ENCODE results near the gene MRPL55. TPM values are rescaled to one million over a fixed set of nuclear protein-coding genes. Genes with fewer than 3 reads are reported as not detected.

MRPL55 gene
- total and polyA plus RNA-seq, 2 of the 13 experiments (the other 11 are each of a cell fraction or from before 2014, with no cell fraction given) = 58.6 to 92.9 TPM

GRCh38 chr1:228101994-228102790 lies 6.9 kb downstream of the MRPL55 start (continued):
- TF ChIP-seq LRRFIP1 (CRISPR knock-in tag; conservative IDR thresholded peaks at IDR 0.05) = no peak
- no peak for TF ChIP-seq TOPORS (CRISPR knock-in tag; IDR thresholded peaks at IDR 0.05)
- TF ChIP-seq GABPB1 (CRISPR knock-in tag; IDR thresholded peaks at IDR 0.05) = peak; percentile 25; the same call in 1 of the 2 replicates
- TF ChIP-seq NFAT5 (CRISPR knock-in tag; IDR thresholded peaks at IDR 0.05) = no peak
- TF ChIP-seq CCAR2 (optimal IDR thresholded peaks at IDR 0.05; ENCODE audit: low read depth, low read length) = no peak
- peak; percentile 46 for TF ChIP-seq YY1 (IDR thresholded peaks at IDR 0.05; ENCODE audit: insufficient read depth, insufficient replicate concordance, low read depth, low read length)
- no peak for TF ChIP-seq MAF1 (CRISPR knock-in tag; IDR thresholded peaks at IDR 0.05; ENCODE audit: borderline replicate concordance)
- TF ChIP-seq ZSCAN25 (CRISPR knock-in tag; IDR thresholded peaks at IDR 0.05) = no peak
- 0 out of 4 replicates have a peak, but pooled peaks of 1 of the 2 experiments have one; percentile 8 for TF ChIP-seq KLF16 (CRISPR knock-in tag; IDR thresholded peaks at IDR 0.05)
- TF ChIP-seq ZBTB1 (CRISPR knock-in tag; IDR thresholded peaks at IDR 0.05; ENCODE audit: borderline replicate concordance) = 0 out of 2 replicates have a peak, but pooled peaks have one; percentile 23
- 0 out of 2 replicates have a peak, but pooled peaks have one; percentile 30 for TF ChIP-seq KMT2A (CRISPR knock-in tag; IDR thresholded peaks at IDR 0.05)
- TF ChIP-seq ZNF510 (CRISPR knock-in tag; IDR thresholded peaks at IDR 0.05; ENCODE audit: low read depth) = no peak
- TF ChIP-seq ISL2 (CRISPR knock-in tag; IDR thresholded peaks at IDR 0.05) = 0 out of 2 replicates have a peak, but pooled peaks have one; percentile 29
- peak; percentile 40; the same call in 1 of the 2 replicates for TF ChIP-seq MYC (CRISPR knock-in tag; IDR thresholded peaks at IDR 0.05; ENCODE audit: borderline replicate concordance)
- TF ChIP-seq RBFOX2 (IDR thresholded peaks at IDR 0.05; ENCODE audit: low read depth, low read length) = 0 out of 2 replicates have a peak, but pooled peaks have one; percentile 42
- TF ChIP-seq NFKB2 (CRISPR knock-in tag; IDR thresholded peaks at IDR 0.05; ENCODE audit: borderline replicate concordance) = peak; percentile 18; the same call in 1 of the 2 replicates
- TF ChIP-seq HDAC2 (CRISPR knock-in tag; IDR thresholded peaks at IDR 0.05) = peak; percentile 24; the same call in 1 of the 2 replicates
- 0 out of 2 replicates have a peak, but pooled peaks have one; percentile 10 for TF ChIP-seq KDM3A (CRISPR knock-in tag; IDR thresholded peaks at IDR 0.05; ENCODE audit: low read depth)
- 0 out of 2 replicates have a peak, but pooled peaks have one; percentile 27 for TF ChIP-seq ZNF333 (CRISPR knock-in tag; IDR thresholded peaks at IDR 0.05; ENCODE audit: borderline replicate concordance)
- 0 out of 2 replicates have a peak, but pooled peaks have one; percentile 9 for TF ChIP-seq ZNF839 (CRISPR knock-in tag; IDR thresholded peaks at IDR 0.05; ENCODE audit: borderline replicate concordance)
- peak; percentile 43; the same call in 1 of the 2 replicates for TF ChIP-seq KDM2A (CRISPR knock-in tag; IDR thresholded peaks at IDR 0.05; ENCODE audit: borderline replicate concordance, low read depth)
- TF ChIP-seq SALL1 (CRISPR knock-in tag; IDR thresholded peaks at IDR 0.05) = peak; percentile 63; the same call in 1 of the 2 replicates

All from HepG2 (cell line).